ENCODE results near the gene ACOT9. TPM values are rescaled to one million over a fixed set of nuclear protein-coding genes. Genes with fewer than 3 reads are reported as not detected.
"Not testable (repeated sequence)": the region's sequence is repeated elsewhere in the genome, so short reads cannot be mapped to it uniquely, and the experiment has no call there.

ACOT9 gene
- polyA plus RNA-seq, 6 donors from 2014 or later = 14.0 to 23.9 (median 16.0) TPM

GRCh38 chrX:23782863-23783588 is 40.0 kb upstream of the ACOT9 start, which contains the start of gene SAT1:
TSS of gene SAT1 (plus strand) at chrX:23783173. CDS start at chrX:23783352, 179 bp downstream.
- DNase-seq (peak; percentile 92), ATAC-seq (ENCODE audit: low read depth in 2 of 2) (peak; percentile 81 to 84)
- Mint-ChIP-seq H3K4me3 (peak within 1 kb of the TSS; percentile 86 to 98 (median 96)), H3K27me3 (no peaks in the 10 kb centered on the region), H3K9me3 (peaks cover 0 to 5% (median 0%) of the 10 kb centered on the region in 7 donors), H3K27ac (peak within 1 kb of the TSS; percentile 94 to 99 (median 98)), H3K36me3 (peaks cover 12 to 22% of the 10 kb centered on the region in 2 donors), H3K4me1 (peaks cover 18 to 44% (median 25%) of the 10 kb centered on the region in 3 donors)

GRCh38 chrX:23782455-23782854 is 39.4 kb upstream of the ACOT9 start:
- Mint-ChIP-seq H3K4me1 (peaks cover 18 to 44% (median 25%) of the 10 kb centered on the region in 3 donors), H3K36me3 (peaks cover 12 to 22% of the 10 kb centered on the region in 2 donors), H3K27ac (peak overlapping the region; percentile 89 to 99 (median 98)), H3K4me3 (peak overlapping the region; percentile 86 to 98 (median 96)), H3K9me3 (peaks cover 0 to 5% (median 0%) of the 10 kb centered on the region in 7 donors), H3K27me3 (no peaks in the 10 kb centered on the region)
- DNase-seq (no peak), ATAC-seq (ENCODE audit: low read depth in 2 of 2) (no peak)

- Mint-ChIP-seq H3K4me1 (peaks cover 11 to 34% (median 11%) of the 10 kb centered on the region in 3 donors), H3K36me3 (peaks cover 4 to 5% of the 10 kb centered on the region in 2 donors), H3K27me3 (no peaks in the 10 kb centered on the region), H3K27ac (no peak overlapping the region), H3K4me3 (no peak overlapping the region), H3K9me3 (peaks cover 0 to 3% (median 0%) of the 10 kb centered on the region in 7 donors)
- ATAC-seq (ENCODE audit: low read depth in 2 of 2) = no peak
- no peak for DNase-seq
Measured at GRCh38 chrX:23779025-23779424, 35.9 kb upstream of the ACOT9 start.

GRCh38 chrX:23776363-23776762 is 33.3 kb upstream of the ACOT9 start:
- Mint-ChIP-seq H3K27me3 (no peaks in the 10 kb centered on the region), H3K4me3 (no peak overlapping the region), H3K27ac (no peak overlapping the region), H3K9me3 (peaks cover 0 to 3% (median 0%) of the 10 kb centered on the region in 7 donors), H3K4me1 (peaks cover 5 to 38% (median 9%) of the 10 kb centered on the region in 3 donors), H3K36me3 (no peaks in the 10 kb centered on the region)
- DNase-seq (no peak), ATAC-seq (ENCODE audit: low read depth in 2 of 2) (no peak)

- DNase-seq (peak; percentile 78), ATAC-seq (ENCODE audit: low read depth in 2 of 2) (peak; percentile 100)
- Mint-ChIP-seq H3K4me1 (peaks cover 5 to 31% (median 5%) of the 10 kb centered on the region in 3 donors), H3K9me3 (peaks cover 0 to 3% (median 0%) of the 10 kb centered on the region in 7 donors), H3K36me3 (no peaks in the 10 kb centered on the region), H3K4me3 (peak overlapping the region; percentile 44 to 81 (median 74)), H3K27ac (peak overlapping the region; percentile 71 to 95 (median 92)), H3K27me3 (no peaks in the 10 kb centered on the region)
Measured at GRCh38 chrX:23773601-23774175, 30.6 kb upstream of the ACOT9 start.

- Mint-ChIP-seq H3K4me1 (peaks cover 5 to 28% (median 9%) of the 10 kb centered on the region in 3 donors), H3K27ac (peak overlapping the region in 2 of 6 donors; percentile 26 to 49)
- DNase-seq; H3K9me3 Mint-ChIP-seq; H3K27me3 Mint-ChIP-seq; ATAC-seq (ENCODE audit: low read depth in 2 of 2); H3K4me3 Mint-ChIP-seq; H3K36me3 Mint-ChIP-seq: not testable (repeated sequence)
Measured at GRCh38 chrX:23771086-23771485, 28.0 kb upstream of the ACOT9 start.

- Mint-ChIP-seq H3K4me1 (peaks cover 5 to 26% (median 9%) of the 10 kb centered on the region in 3 donors), H3K27ac (peak overlapping the region in 4 of 6 donors; percentile 26 to 78 (median 46)), H3K4me3 (peak overlapping the region in 1 of 8 donors; percentile 43), H3K27me3 (no peaks in the 10 kb centered on the region), H3K36me3 (no peaks in the 10 kb centered on the region), H3K9me3 (peaks cover 0 to 3% (median 0%) of the 10 kb centered on the region in 7 donors)
- DNase-seq (no peak), ATAC-seq (ENCODE audit: low read depth in 2 of 2) (no peak)
Measured at GRCh38 chrX:23770142-23770541, 27.1 kb upstream of the ACOT9 start.

- Mint-ChIP-seq H3K4me3 (peak overlapping the region in 7 of 8 donors; percentile 12 to 79 (median 75)), H3K27me3 (no peaks in the 10 kb centered on the region), H3K9me3 (peaks cover 0 to 2% (median 0%) of the 10 kb centered on the region in 7 donors), H3K36me3 (no peaks in the 10 kb centered on the region), H3K4me1 (peaks cover 0 to 4% (median 0%) of the 10 kb centered on the region in 3 donors), H3K27ac (peak overlapping the region in 3 of 6 donors; percentile 42 to 62 (median 47))
- DNase-seq = peak; percentile 6
- peak; percentile 40 to 74 for ATAC-seq (ENCODE audit: low read depth in 2 of 2)
Measured at GRCh38 chrX:23766650-23767551, 23.8 kb upstream of the ACOT9 start.

GRCh38 chrX:23765868-23766267 is 22.8 kb upstream of the ACOT9 start:
- DNase-seq = no peak
- H3K4me3 Mint-ChIP-seq = peak overlapping the region in 1 of 8 donors; percentile 79
- H3K27ac Mint-ChIP-seq = no peak overlapping the region
- no peaks in the 10 kb centered on the region for H3K36me3 Mint-ChIP-seq
- H3K4me1 Mint-ChIP-seq = peaks cover 0 to 4% (median 0%) of the 10 kb centered on the region in 3 donors
- H3K27me3 Mint-ChIP-seq = no peaks in the 10 kb centered on the region
- peaks cover 0 to 2% (median 0%) of the 10 kb centered on the region in 7 donors for H3K9me3 Mint-ChIP-seq
- no peak for ATAC-seq (ENCODE audit: low read depth in 2 of 2)

GRCh38 chrX:23765449-23765848 is 22.4 kb upstream of the ACOT9 start:
- peak overlapping the region in 4 of 6 donors; percentile 39 to 91 (median 64) for H3K27ac Mint-ChIP-seq
- peaks cover 0 to 4% (median 0%) of the 10 kb centered on the region in 3 donors for H3K4me1 Mint-ChIP-seq
- peaks cover 0 to 2% (median 0%) of the 10 kb centered on the region in 7 donors for H3K9me3 Mint-ChIP-seq
- H3K36me3 Mint-ChIP-seq = no peaks in the 10 kb centered on the region
- H3K27me3 Mint-ChIP-seq = no peaks in the 10 kb centered on the region
- DNase-seq (no peak), ATAC-seq (ENCODE audit: low read depth in 2 of 2) (no peak)
- peak overlapping the region in 1 of 8 donors; percentile 38 for H3K4me3 Mint-ChIP-seq

GRCh38 chrX:23764188-23764984 is 21.3 kb upstream of the ACOT9 start:
- Mint-ChIP-seq H3K9me3 (peaks cover 0 to 2% (median 0%) of the 10 kb centered on the region in 7 donors), H3K27me3 (no peaks in the 10 kb centered on the region), H3K27ac (no peak overlapping the region), H3K4me1 (peaks cover 0 to 4% (median 0%) of the 10 kb centered on the region in 3 donors), H3K4me3 (peak overlapping the region in 1 of 8 donors; percentile 40), H3K36me3 (no peaks in the 10 kb centered on the region)
- ATAC-seq (ENCODE audit: low read depth in 2 of 2) (no peak), DNase-seq (no peak)

GRCh38 chrX:23759821-23760220 is 16.7 kb upstream of the ACOT9 start:
- Mint-ChIP-seq H3K36me3 (no peaks in the 10 kb centered on the region), H3K27ac (no peak overlapping the region), H3K27me3 (no peaks in the 10 kb centered on the region), H3K4me1 (peaks cover 0 to 4% (median 0%) of the 10 kb centered on the region in 3 donors), H3K9me3 (peaks cover 0 to 2% (median 0%) of the 10 kb centered on the region in 7 donors), H3K4me3 (no peak overlapping the region)
- DNase-seq = no peak
- no peak for ATAC-seq (ENCODE audit: low read depth in 2 of 2)

Data from naive B cell (primary cell).